ENCODE data around the gene ERCC8. TPM values are rescaled to one million over a fixed set of nuclear protein-coding genes. Genes with fewer than 3 reads are reported as not detected.
A peak's percentile ranks its signal among the peaks of the same experiment; 100 is the strongest.

Gene ERCC8
- polyA plus RNA-seq, 3 donors from 2014 or later: 11.9 to 17.0 (median 12.9) TPM

- no peak for DNase-seq
- Mint-ChIP-seq H3K36me3 (no peaks in the 10 kb centered on the region), H3K4me3 (peak overlapping the region; percentile 40 to 75 (median 53)), H3K27ac (no peak overlapping the region), H3K4me1 (peaks cover 7 to 8% of the 10 kb centered on the region in 2 donors), H3K27me3 (ENCODE audit: low read depth in 3 of 3) (peaks cover 10 to 24% (median 13%) of the 10 kb centered on the region in 3 donors), H3K9me3 (peaks cover 0 to 7% (median 2%) of the 10 kb centered on the region in 6 donors)
Observed at GRCh38 chr5:60842871-60843385, 101.9 kb downstream of the ERCC8 start.

DNA sequence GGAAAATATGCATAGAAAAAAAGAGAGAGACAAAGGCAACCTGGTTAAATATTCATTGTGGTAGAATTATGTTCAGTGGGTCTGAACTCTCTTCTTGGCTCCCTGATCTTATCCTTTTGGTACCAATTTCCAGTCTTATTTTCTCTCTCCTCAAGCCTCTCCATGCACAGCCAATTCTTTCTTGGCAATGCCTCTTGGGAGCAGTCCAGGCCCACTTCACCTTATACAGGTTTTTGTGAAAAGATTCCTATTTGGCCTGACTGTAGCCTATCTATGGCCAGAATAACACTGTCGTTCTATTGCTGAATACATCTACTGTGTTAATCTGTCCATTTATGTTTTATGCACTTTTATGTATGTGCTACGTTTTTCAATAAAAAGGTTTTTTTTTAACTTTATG lies 103.5 kb downstream of the ERCC8 start:
- Mint-ChIP-seq H3K4me3 (peak overlapping the region in 1 of 5 donors; percentile 38), H3K9me3 (peaks cover 0 to 6% (median 2%) of the 10 kb centered on the region in 6 donors), H3K27ac (no peak overlapping the region), H3K27me3 (ENCODE audit: low read depth in 3 of 3) (peaks cover 7 to 19% (median 10%) of the 10 kb centered on the region in 3 donors), H3K36me3 (no peaks in the 10 kb centered on the region), H3K4me1 (peaks cover 7 to 8% of the 10 kb centered on the region in 2 donors)
- no peak for DNase-seq

GRCh38 chr5:60836131-60836530 lies 108.7 kb downstream of the ERCC8 start:
- Mint-ChIP-seq H3K4me1 (no peaks in the 10 kb centered on the region), H3K27me3 (ENCODE audit: low read depth in 3 of 3) (peaks cover 1 to 11% (median 1%) of the 10 kb centered on the region in 3 donors), H3K9me3 (no peaks in the 10 kb centered on the region), H3K36me3 (no peaks in the 10 kb centered on the region), H3K4me3 (no peak overlapping the region), H3K27ac (no peak overlapping the region)
- no peak for DNase-seq

GRCh38 chr5:60835554-60835953 lies 109.3 kb downstream of the ERCC8 start:
- no peaks in the 10 kb centered on the region for H3K4me1 Mint-ChIP-seq
- H3K27ac Mint-ChIP-seq: no peak overlapping the region
- DNase-seq: no peak

DNA sequence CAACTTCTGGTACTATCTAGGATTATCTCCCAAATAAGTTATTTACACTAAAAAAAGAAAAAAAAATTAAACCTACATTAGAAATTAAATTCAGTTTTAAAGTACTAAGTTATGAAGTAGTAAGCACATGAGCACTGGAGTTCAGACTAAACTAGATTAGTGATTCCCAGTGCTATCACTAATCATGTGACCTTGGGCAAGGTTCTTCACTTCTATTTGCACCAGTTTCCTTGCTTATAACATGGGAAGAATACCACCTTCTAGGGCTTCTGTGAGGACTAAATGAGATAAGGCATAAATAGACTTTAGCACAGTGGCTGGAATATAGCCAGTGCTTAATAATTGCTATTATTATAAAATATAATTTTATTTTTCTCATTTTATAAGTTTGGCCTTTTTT lies 111.3 kb downstream of the ERCC8 start:
- no peak for DNase-seq
- Mint-ChIP-seq H3K36me3 (no peaks in the 10 kb centered on the region), H3K4me1 (no peaks in the 10 kb centered on the region), H3K27ac (no peak overlapping the region), H3K27me3 (ENCODE audit: low read depth in 3 of 3) (peaks cover 0 to 4% (median 2%) of the 10 kb centered on the region in 3 donors), H3K9me3 (no peaks in the 10 kb centered on the region), H3K4me3 (no peak overlapping the region)

More at GRCh38 chr5:60835554-60835953, 109.3 kb downstream of the ERCC8 start:
- H3K4me3 Mint-ChIP-seq: no peak overlapping the region
- no peaks in the 10 kb centered on the region for H3K9me3 Mint-ChIP-seq
- H3K27me3 Mint-ChIP-seq (ENCODE audit: low read depth in 3 of 3): peaks cover 0 to 9% (median 1%) of the 10 kb centered on the region in 3 donors
- no peaks in the 10 kb centered on the region for H3K36me3 Mint-ChIP-seq

- Mint-ChIP-seq H3K27ac (no peak overlapping the region), H3K4me1 (no peaks in the 10 kb centered on the region), H3K36me3 (no peaks in the 10 kb centered on the region), H3K4me3 (no peak overlapping the region), H3K27me3 (ENCODE audit: low read depth in 3 of 3) (peaks cover under 1 to 5% (median 2%) of the 10 kb centered on the region in 3 donors), H3K9me3 (no peaks in the 10 kb centered on the region)
- DNase-seq: no peak
Observed at GRCh38 chr5:60830581-60831127, 114.2 kb downstream of the ERCC8 start.

- Mint-ChIP-seq H3K36me3 (no peaks in the 10 kb centered on the region), H3K27me3 (ENCODE audit: low read depth in 3 of 3) (peaks cover 0 to 5% (median 2%) of the 10 kb centered on the region in 3 donors), H3K9me3 (no peaks in the 10 kb centered on the region), H3K4me1 (no peaks in the 10 kb centered on the region), H3K4me3 (no peak overlapping the region), H3K27ac (no peak overlapping the region)
- DNase-seq: no peak
Observed at GRCh38 chr5:60829490-60830266, 115.2 kb downstream of the ERCC8 start.

GRCh38 chr5:60827201-60827600 lies 117.7 kb downstream of the ERCC8 start:
- Mint-ChIP-seq H3K4me3 (no peak overlapping the region), H3K9me3 (no peaks in the 10 kb centered on the region), H3K4me1 (no peaks in the 10 kb centered on the region), H3K27ac (no peak overlapping the region), H3K27me3 (ENCODE audit: low read depth in 3 of 3) (peaks cover 0 to 5% (median 2%) of the 10 kb centered on the region in 3 donors), H3K36me3 (no peaks in the 10 kb centered on the region)
- DNase-seq: no peak

DNA sequence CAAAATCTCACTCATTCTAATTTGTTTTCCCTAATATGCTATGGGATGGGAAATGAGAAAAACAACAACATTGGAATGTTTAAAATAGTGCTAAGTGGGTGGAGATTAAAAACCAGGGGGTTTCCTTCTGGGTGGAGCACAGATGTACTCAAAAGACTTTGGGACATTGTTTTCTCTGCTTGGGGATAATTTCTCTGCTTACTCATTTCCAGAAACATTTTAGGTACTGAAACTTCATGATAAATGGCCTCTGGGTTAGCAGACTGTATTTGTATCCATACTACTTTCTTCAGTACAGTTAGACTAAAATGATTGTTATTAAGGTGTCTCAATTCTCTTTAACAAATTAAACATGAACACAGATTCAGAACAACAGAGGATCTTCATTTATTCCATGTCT lies 118.2 kb downstream of the ERCC8 start:
- no peak overlapping the region for H3K4me3 Mint-ChIP-seq
- no peaks in the 10 kb centered on the region for H3K4me1 Mint-ChIP-seq
- H3K9me3 Mint-ChIP-seq: no peaks in the 10 kb centered on the region
- H3K27ac Mint-ChIP-seq: no peak overlapping the region
- DNase-seq: no peak
- no peaks in the 10 kb centered on the region for H3K36me3 Mint-ChIP-seq
- H3K27me3 Mint-ChIP-seq (ENCODE audit: low read depth in 3 of 3): peaks cover 0 to 5% (median 2%) of the 10 kb centered on the region in 3 donors

Other genes starting within 250 kb of the ERCC8 start
- 1 to 10 TPM in 1 of 3 donors, under 1 TPM in 2; 0.67 to 1.4 (median 0.88) TPM for gene DEPDC1B, start 244.9 kb downstream of the ERCC8 start, polyA plus RNA-seq
- 1 to 10 TPM in 1 of 3 donors, under 1 TPM in 1, not detected in 1; 0.08 to 1.5 TPM for gene ELOVL7, start 100.8 kb downstream of the ERCC8 start, polyA plus RNA-seq
- gene NDUFAF2, start 135 bp upstream of the ERCC8 start, polyA plus RNA-seq: 10 to 100 TPM; 15.7 to 23.2 (median 20.4) TPM
- 10 to 100 TPM; 22.5 to 49.0 (median 40.9) TPM for gene SMIM15, start 217.4 kb upstream of the ERCC8 start, polyA plus RNA-seq